WERI-Rb-1 (cell line): ENCODE measurements around the gene ZNF70.

ENCODE experiments used
- DNase-seq: peaks from one replicate; pipeline ENCODE4 v3.0.0-alpha.2; 2020
- H3K27ac ChIP-seq: fragments of 250-450 bp; sonication (Bioruptor Pico); 2 replicates; pipeline ENCODE4 v1.5.1; 2020; ENCODE audit warnings: mild to moderate bottlenecking, moderate library complexity
- H3K27me3 ChIP-seq: fragments of 250-450 bp; sonication (Bioruptor Pico); 2 replicates; pipeline ENCODE4 v1.5.1; 2021; ENCODE audit warnings: mild to moderate bottlenecking, low read depth, moderate library complexity; ENCODE audit not compliant: insufficient read depth, severe bottlenecking
- H3K36me3 ChIP-seq: fragments of 250-450 bp; sonication (Bioruptor Pico); 2 replicates; pipeline ENCODE4 v1.5.1; 2020; ENCODE audit warnings: mild to moderate bottlenecking, moderate library complexity
- H3K4me3 ChIP-seq: 2 replicates; pipeline ENCODE4 v1.5.1; 2011; ENCODE audit warnings: low read depth, mild to moderate bottlenecking, control low read depth, low read length
- H3K9me3 ChIP-seq: fragments of 250-450 bp; sonication (Bioruptor Pico); 2 replicates; pipeline ENCODE4 v1.5.1; 2021; ENCODE audit warnings: mild to moderate bottlenecking, moderate library complexity; ENCODE audit not compliant: severe bottlenecking
- TF ChIP-seq, protein P1 (sequence below): IDR thresholded peaks from 2 replicates; pipeline ENCODE4 v1.5.1; 2011; ENCODE audit warnings: low read depth, mild to moderate bottlenecking, control low read depth, inconsistent platforms, low read length

ZNF70 gene

DNA sequence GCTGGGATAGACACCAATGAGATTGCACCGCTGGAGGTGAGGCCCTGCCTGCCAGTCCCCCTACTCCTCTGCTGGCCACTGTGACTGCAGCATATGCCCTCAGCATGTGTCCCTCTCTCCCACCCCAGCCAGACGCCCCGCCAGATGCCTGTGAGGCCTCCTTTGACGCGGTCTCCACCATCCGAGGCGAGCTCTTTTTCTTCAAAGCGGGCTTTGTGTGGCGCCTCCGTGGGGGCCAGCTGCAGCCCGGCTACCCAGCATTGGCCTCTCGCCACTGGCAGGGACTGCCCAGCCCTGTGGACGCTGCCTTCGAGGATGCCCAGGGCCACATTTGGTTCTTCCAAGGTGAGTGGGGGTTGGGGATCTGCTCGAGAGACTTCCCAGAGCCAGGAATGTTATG, 30.2 kb upstream of the ZNF70 start:
- TF ChIP-seq, protein P1, sequence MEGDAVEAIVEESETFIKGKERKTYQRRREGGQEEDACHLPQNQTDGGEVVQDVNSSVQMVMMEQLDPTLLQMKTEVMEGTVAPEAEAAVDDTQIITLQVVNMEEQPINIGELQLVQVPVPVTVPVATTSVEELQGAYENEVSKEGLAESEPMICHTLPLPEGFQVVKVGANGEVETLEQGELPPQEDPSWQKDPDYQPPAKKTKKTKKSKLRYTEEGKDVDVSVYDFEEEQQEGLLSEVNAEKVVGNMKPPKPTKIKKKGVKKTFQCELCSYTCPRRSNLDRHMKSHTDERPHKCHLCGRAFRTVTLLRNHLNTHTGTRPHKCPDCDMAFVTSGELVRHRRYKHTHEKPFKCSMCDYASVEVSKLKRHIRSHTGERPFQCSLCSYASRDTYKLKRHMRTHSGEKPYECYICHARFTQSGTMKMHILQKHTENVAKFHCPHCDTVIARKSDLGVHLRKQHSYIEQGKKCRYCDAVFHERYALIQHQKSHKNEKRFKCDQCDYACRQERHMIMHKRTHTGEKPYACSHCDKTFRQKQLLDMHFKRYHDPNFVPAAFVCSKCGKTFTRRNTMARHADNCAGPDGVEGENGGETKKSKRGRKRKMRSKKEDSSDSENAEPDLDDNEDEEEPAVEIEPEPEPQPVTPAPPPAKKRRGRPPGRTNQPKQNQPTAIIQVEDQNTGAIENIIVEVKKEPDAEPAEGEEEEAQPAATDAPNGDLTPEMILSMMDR: no peak
- Histone ChIP-seq H3K9me3 (no peaks in the 10 kb centered on the region), H3K36me3 (no peaks in the 10 kb centered on the region), H3K27ac (peak overlapping the region; percentile 31; the same call in 1 of the 2 replicates), H3K4me3 (no peak overlapping the region), H3K27me3 (no peaks in the 10 kb centered on the region)
- DNase-seq: no peak

DNA sequence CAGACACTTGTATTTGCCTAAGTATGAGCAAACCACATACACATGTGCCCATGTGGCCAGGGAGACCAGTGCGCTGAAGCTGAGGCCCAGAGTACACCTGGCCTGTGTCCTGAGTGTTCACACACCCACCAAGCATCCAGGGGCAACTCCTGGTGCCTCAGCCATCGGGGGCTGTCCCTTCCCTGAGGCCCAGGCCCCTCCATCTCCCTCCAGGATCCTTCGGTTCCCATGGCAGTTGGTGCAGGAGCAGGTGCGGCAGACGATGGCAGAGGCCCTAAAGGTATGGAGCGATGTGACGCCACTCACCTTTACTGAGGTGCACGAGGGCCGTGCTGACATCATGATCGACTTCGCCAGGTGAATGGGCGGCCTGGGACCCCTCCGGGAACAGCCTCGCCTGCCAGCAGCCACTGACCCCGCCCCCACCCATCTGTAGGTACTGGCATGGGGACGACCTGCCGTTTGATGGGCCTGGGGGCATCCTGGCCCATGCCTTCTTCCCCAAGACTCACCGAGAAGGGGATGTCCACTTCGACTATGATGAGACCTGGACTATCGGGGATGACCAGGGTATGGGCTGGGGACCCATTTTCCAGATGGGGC, 29.3 kb upstream of the ZNF70 start:
- Histone ChIP-seq H3K27ac (no peak overlapping the region), H3K27me3 (no peaks in the 10 kb centered on the region), H3K4me3 (no peak overlapping the region), H3K36me3 (no peaks in the 10 kb centered on the region), H3K9me3 (no peaks in the 10 kb centered on the region)
- TF ChIP-seq, protein P1: no peak
- no peak for DNase-seq

GRCh38 chr22:23779731-23780130, 28.8 kb upstream of the ZNF70 start:
- no peak for DNase-seq
- H3K36me3 ChIP-seq: no peaks in the 10 kb centered on the region
- TF ChIP-seq, protein P1: no peak

DNA sequence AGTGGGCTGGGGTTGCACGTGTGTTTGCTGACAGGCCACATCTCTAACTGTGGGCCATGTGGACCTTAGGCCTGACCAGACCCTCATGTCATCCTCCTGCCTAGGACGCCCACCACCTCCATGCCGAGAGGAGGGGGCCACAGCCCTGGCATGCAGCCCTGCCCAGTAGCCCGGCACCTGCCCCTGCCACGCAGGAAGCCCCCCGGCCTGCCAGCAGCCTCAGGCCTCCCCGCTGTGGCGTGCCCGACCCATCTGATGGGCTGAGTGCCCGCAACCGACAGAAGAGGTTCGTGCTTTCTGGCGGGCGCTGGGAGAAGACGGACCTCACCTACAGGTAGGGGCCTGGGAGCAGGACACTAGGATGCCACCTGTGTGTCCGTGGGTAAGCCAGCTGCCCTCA, 28.2 kb upstream of the ZNF70 start:
- no peak for DNase-seq
- H3K27me3 ChIP-seq: no peaks in the 10 kb centered on the region
- TF ChIP-seq, protein P1: no peak
- no peaks in the 10 kb centered on the region for H3K9me3 ChIP-seq
- no peaks in the 10 kb centered on the region for H3K36me3 ChIP-seq
- H3K4me3 ChIP-seq: no peak overlapping the region
- no peak overlapping the region for H3K27ac ChIP-seq

More at GRCh38 chr22:23779731-23780130, 28.8 kb upstream of the ZNF70 start:
- Histone ChIP-seq H3K27ac (no peak overlapping the region), H3K27me3 (no peaks in the 10 kb centered on the region), H3K9me3 (no peaks in the 10 kb centered on the region), H3K4me3 (no peak overlapping the region)

- Histone ChIP-seq H3K9me3 (no peaks in the 10 kb centered on the region), H3K27me3 (no peaks in the 10 kb centered on the region), H3K36me3 (no peaks in the 10 kb centered on the region), H3K4me3 (no peak overlapping the region), H3K27ac (peak overlapping the region; percentile 53)
- TF ChIP-seq, protein P1: no peak
- no peak for DNase-seq
Measured at GRCh38 chr22:23778577-23778900, 27.6 kb upstream of the ZNF70 start.

DNA sequence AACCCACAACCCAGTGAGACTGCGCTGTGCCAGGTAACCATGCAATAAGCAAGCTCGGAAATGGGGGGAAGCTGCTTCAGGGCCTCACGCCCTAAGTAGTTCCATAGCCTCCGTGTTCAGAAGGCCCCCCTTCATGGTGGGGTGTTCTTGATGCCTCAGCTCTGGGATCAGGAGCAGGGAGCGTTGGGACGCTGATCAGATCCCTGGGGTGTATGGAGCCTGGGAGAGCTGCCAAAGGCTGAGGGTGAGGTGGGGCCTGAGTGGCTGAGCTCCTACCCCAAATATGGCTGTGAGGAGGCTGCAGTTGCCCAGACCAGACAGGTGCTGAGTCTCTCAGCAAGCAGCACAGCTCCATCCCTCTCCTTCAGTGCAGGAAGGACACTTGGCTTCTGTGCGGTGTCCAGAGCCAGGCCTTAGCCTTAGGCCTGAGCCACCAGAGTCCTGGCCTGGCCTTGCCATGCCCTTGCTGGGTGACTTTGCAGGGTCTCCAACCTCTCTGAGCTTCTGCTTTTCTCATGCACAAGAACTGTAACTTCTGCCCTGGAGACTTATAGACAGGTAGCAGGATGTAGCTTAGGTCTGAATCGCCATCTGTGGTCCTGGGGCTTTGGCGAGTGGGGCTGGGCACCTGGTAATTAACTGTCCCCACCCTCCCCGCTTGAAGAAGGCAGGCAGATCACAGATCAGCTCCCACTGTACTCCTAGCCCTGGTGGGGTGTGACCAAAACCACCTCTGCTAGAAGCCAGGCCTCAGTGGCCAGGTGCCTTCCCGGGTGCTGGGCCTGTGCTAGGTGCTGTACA, 27.1 kb upstream of the ZNF70 start:
- Histone ChIP-seq H3K27me3 (no peaks in the 10 kb centered on the region), H3K27ac (peak overlapping the region; percentile 57), H3K9me3 (no peaks in the 10 kb centered on the region), H3K4me3 (no peak overlapping the region), H3K36me3 (no peaks in the 10 kb centered on the region)
- TF ChIP-seq, protein P1: no peak
- DNase-seq: peak; percentile 69
